OCI-LY7 (cell line): ENCODE measurements around the gene PAFAH2. TPM values are rescaled to one million over a fixed set of nuclear protein-coding genes. Genes with fewer than 3 reads are reported as not detected.
A peak's percentile ranks its signal among the peaks of the same experiment; 100 is the strongest.

ENCODE experiments used
- BruUV-seq: library from RNA; stranded (reverse); fragments of 400-500 nt; replicated peaks from 2 replicates; lab custom pipeline; 2021; lab: Mats Ljungman, UMichigan
- CTCF ChIA-PET: fragments of 300-600 bp; sonication (Branson Sonifier 250); formaldehyde crosslinking; loops from one replicate; lab custom pipeline; 2022; ENCODE audit warnings: antibody characterized with exemption; ENCODE audit not compliant: unreplicated experiment; lab: Charles Lee
- POLR2A ChIA-PET: fragments of 300-600 bp; sonication (Branson Sonifier 250); formaldehyde crosslinking; loops from one replicate; lab custom pipeline; 2022; ENCODE audit warnings: antibody characterized with exemption; lab: Charles Lee
- DNase-seq: peaks from one replicate; pipeline ENCODE4 v3.0.0-alpha.2; 2015; ENCODE audit warnings: low spot score
- H2AFZ ChIP-seq: fragments of 200-600 bp; sonication (generic), shearing (Covaris generic); 2 replicates; pipeline ENCODE4 v1.6.1; 2014; ENCODE audit warnings: mild to moderate bottlenecking, antibody characterized with exemption, low read length, moderate library complexity
- H3K27ac ChIP-seq: fragments of 200-600 bp; sonication (generic); 2 replicates; pipeline ENCODE4 v1.5.1; 2014; ENCODE audit warnings: mixed run types, low read depth, mild to moderate bottlenecking, moderate library complexity, low read length, inconsistent platforms; ENCODE audit not compliant: poor library complexity, severe bottlenecking
- H3K36me3 ChIP-seq: fragments of 200-600 bp; sonication (generic); 2 replicates; pipeline ENCODE4 v1.6.1; 2014; ENCODE audit warnings: mild to moderate bottlenecking, antibody characterized with exemption, low read length, moderate library complexity, mixed read lengths; ENCODE audit not compliant: insufficient read depth
- H3K4me1 ChIP-seq: fragments of 200-600 bp; sonication (generic); 2 replicates; pipeline ENCODE4 v1.5.1; 2014; ENCODE audit warnings: mild to moderate bottlenecking, low read length; ENCODE audit not compliant: insufficient read depth, poor library complexity, severe bottlenecking
- H3K4me2 ChIP-seq: fragments of 200-600 bp; sonication (generic); 2 replicates; pipeline ENCODE4 v1.6.1; 2014; ENCODE audit warnings: mild to moderate bottlenecking, low read length
- H3K4me3 ChIP-seq: fragments of 200-600 bp; sonication (generic); 2 replicates; pipeline ENCODE4 v1.5.1; 2014; ENCODE audit warnings: mild to moderate bottlenecking, low read depth, low read length; ENCODE audit not compliant: poor library complexity, severe bottlenecking
- H3K79me2 ChIP-seq: fragments of 200-600 bp; sonication (generic); 2 replicates; pipeline ENCODE4 v1.6.1; 2016; ENCODE audit warnings: low read depth, mild to moderate bottlenecking, low read length, moderate library complexity, mixed read lengths; ENCODE audit not compliant: insufficient read depth
- H3K9me2 ChIP-seq: fragments of 200-600 bp; sonication (generic); 2 replicates; pipeline ENCODE4 v1.6.1; 2016; ENCODE audit warnings: mild to moderate bottlenecking, low read length, mixed read lengths; ENCODE audit not compliant: insufficient read depth
- H3K9me3 ChIP-seq: fragments of 200-600 bp; sonication (generic); 2 replicates; pipeline ENCODE4 v1.6.1; 2014; ENCODE audit warnings: mild to moderate bottlenecking, mixed run types, low read length, mixed read lengths
- H4K20me1 ChIP-seq: fragments of 200-600 bp; sonication (generic); 2 replicates; pipeline ENCODE4 v1.6.1; 2014; ENCODE audit warnings: mild to moderate bottlenecking, antibody characterized with exemption, low read length, moderate library complexity, mixed read lengths; ENCODE audit not compliant: insufficient read depth
- CTCF ChIP-seq: fragments of 200-600 bp; sonication (generic); conservative IDR thresholded peaks from 2 replicates; pipeline ENCODE4 v1.5.1; 2014; ENCODE audit warnings: mild to moderate bottlenecking, antibody characterized with exemption, low read length, moderate library complexity, mixed read lengths
- EZH2phosphoT487 ChIP-seq: fragments of 200-600 bp; sonication (generic); IDR thresholded peaks from 2 replicates; pipeline ENCODE4 v1.6.1; 2018; ENCODE audit warnings: low read depth, borderline replicate concordance, mild to moderate bottlenecking, mixed run types, antibody characterized with exemption, low read length, moderate library complexity, mixed read lengths
- intact Hi-C: fragments of 100-400 bp; cut with micrococcal nuclease; formaldehyde crosslinking; loops from one replicate; pipeline ENCODE4 v1.10.0; 2022; ENCODE audit not compliant: unreplicated experiment
- total RNA-seq, 2 experiments: library from RNA; depleted of rRNA in 1 of 2; stranded (reverse); fragments of >200 nt in 1 of 2; shearing (Covaris generic) in 1 of 2; gene quantifications; 2 replicates each; pipeline ENCODE4 v1.2.3, GENCODE V29; 2014 to 2022

The PAFAH2 gene
- total RNA-seq, 2 experiments from 2014 or later: 2.9 to 7.3 TPM

GRCh38 chr1:26034504-26035202 lies 36.8 kb upstream of the PAFAH2 start:
- Histone ChIP-seq H3K9me2 (no peaks in the 10 kb centered on the region), H4K20me1 (no peaks in the 10 kb centered on the region), H3K27ac (no peak overlapping the region), H3K4me3 (peak overlapping the region; percentile 75), H3K4me1 (peaks cover 7% of the 10 kb centered on the region), H2AFZ (peak overlapping the region; percentile 88), H3K36me3 (no peaks in the 10 kb centered on the region), H3K79me2 (no peaks in the 10 kb centered on the region), H3K4me2 (peak overlapping the region; percentile 85), H3K9me3 (no peaks in the 10 kb centered on the region)
- BruUV-seq: no TSS peak
- CTCF ChIA-PET: no interaction called here
- TF ChIP-seq EZH2phosphoT487 (no peak), CTCF (no peak)
- POLR2A ChIA-PET: interaction anchor here (0.6 kb wide), 1 partner anchor 47 kb away, joined by 3 read pairs; no protein-coding TSS in a partner anchor
- intact Hi-C loops: no loop called here
- DNase-seq: no peak

GRCh38 chr1:26032656-26033357 lies 34.9 kb upstream of the PAFAH2 start:
- Histone ChIP-seq H3K36me3 (no peaks in the 10 kb centered on the region), H3K9me2 (no peaks in the 10 kb centered on the region), H3K79me2 (no peaks in the 10 kb centered on the region), H3K4me2 (no peak overlapping the region), H3K9me3 (no peaks in the 10 kb centered on the region), H3K4me3 (no peak overlapping the region), H2AFZ (no peak overlapping the region), H3K27ac (no peak overlapping the region), H4K20me1 (no peaks in the 10 kb centered on the region), H3K4me1 (peaks cover 7% of the 10 kb centered on the region)
- BruUV-seq: no TSS peak
- no peak for TF ChIP-seq EZH2phosphoT487
- no peak for TF ChIP-seq CTCF
- ChIA-PET CTCF (no interaction called here), POLR2A (no interaction called here)
- intact Hi-C loops: no loop called here
- DNase-seq: no peak
